HEK293 (cell line): ENCODE results near the gene CLPX.
A peak's percentile ranks its signal among the peaks of the same experiment; 100 is the strongest.

Source experiments
- CTCF ChIA-PET: fragments of 350-600 bp; formaldehyde crosslinking; extraction: SDS; loops from one replicate; lab custom pipeline; 2021; ENCODE audit warnings: antibody characterized with exemption; lab: Yijun Ruan, JAX
- POLR2A ChIA-PET: fragments of 300-600 bp; formaldehyde crosslinking; extraction: SDS; loops from one replicate; lab custom pipeline; 2020; ENCODE audit warnings: antibody characterized with exemption, inconsistent platforms; lab: Yijun Ruan, JAX
- H3K27ac ChIP-seq: fragments of 200-500 bp; sonication (Bioruptor generic); 2 replicates; pipeline ENCODE4 v1.5.1; 2014; ENCODE audit warnings: low read depth, low read length, control low read depth, inconsistent platforms; ENCODE audit errors: extremely low read depth
- H3K36me3 ChIP-seq, 2 experiments: fragments of 200-500 bp in 1 of 2; sonication (Bioruptor generic) in 1 of 2; 1 replicate in 1 of 2; 2 replicates in 1 of 2; pipeline ENCODE4 v1.5.1; 2014 to 2017; ENCODE audit warnings: inconsistent platforms in 2 of 2, low read length in 2 of 2; ENCODE audit not compliant: control insufficient read depth in 2 of 2, insufficient read depth in 1 of 2
- H3K4me1 ChIP-seq: fragments of 200-500 bp; sonication (Bioruptor generic); 2 replicates; pipeline ENCODE4 v1.5.1; 2014; ENCODE audit warnings: mild to moderate bottlenecking, low read length, inconsistent platforms; ENCODE audit not compliant: control insufficient read depth, insufficient read depth
- H3K4me3 ChIP-seq: 2 replicates; pipeline ENCODE4 v1.5.1; 2011; ENCODE audit warnings: low read depth, mild to moderate bottlenecking, control low read depth, low read length, moderate library complexity
- H3K9me3 ChIP-seq: fragments of 200-500 bp; sonication (Bioruptor generic); 2 replicates; pipeline ENCODE4 v1.5.1; 2014; ENCODE audit warnings: low read depth, low read length, inconsistent platforms; ENCODE audit not compliant: control insufficient read depth, insufficient read depth
- CTCF ChIP-seq: fragments of 450-650 bp; formaldehyde crosslinking; IDR thresholded peaks from 2 replicates; pipeline ENCODE4 v1.5.1; 2016; ENCODE audit warnings: missing biosample characterization, missing genetic modification characterization
- GLI4 ChIP-seq: fragments of 450-650 bp; formaldehyde crosslinking; IDR thresholded peaks from 2 replicates; pipeline ENCODE4 v1.5.1; 2016; ENCODE audit warnings: missing biosample characterization, missing genetic modification characterization
- GLIS1 ChIP-seq: fragments of 450-650 bp; formaldehyde crosslinking; IDR thresholded peaks from 2 replicates; pipeline ENCODE4 v1.5.1; 2016; ENCODE audit warnings: missing biosample characterization, missing genetic modification characterization
- GLIS2 ChIP-seq: fragments of 450-650 bp; formaldehyde crosslinking; IDR thresholded peaks from 2 replicates; pipeline ENCODE4 v1.5.1; 2016; ENCODE audit warnings: missing biosample characterization, missing genetic modification characterization
- IKZF3 ChIP-seq: fragments of 450-650 bp; IDR thresholded peaks from 2 replicates; pipeline ENCODE4 v1.5.0; 2018; ENCODE audit warnings: missing biosample characterization, mild to moderate bottlenecking, missing genetic modification characterization, moderate library complexity
- INSM2 ChIP-seq: fragments of 450-650 bp; formaldehyde crosslinking; IDR thresholded peaks from 2 replicates; pipeline ENCODE4 v1.5.1; 2016; ENCODE audit warnings: missing biosample characterization, missing genetic modification characterization
- PRDM2 ChIP-seq: fragments of 450-650 bp; formaldehyde crosslinking; IDR thresholded peaks from 2 replicates; pipeline ENCODE4 v1.5.1; 2016; ENCODE audit warnings: missing biosample characterization, missing genetic modification characterization, borderline replicate concordance
- SETDB1 ChIP-seq: IDR thresholded peaks from one replicate; pipeline ENCODE4 v1.6.1; 2017; ENCODE audit warnings: mild to moderate bottlenecking, low read length, moderate library complexity, mixed read lengths; ENCODE audit not compliant: insufficient read length
- ZBTB20 ChIP-seq: fragments of 450-650 bp; formaldehyde crosslinking; IDR thresholded peaks from 2 replicates; pipeline ENCODE4 v1.5.1; 2016; ENCODE audit warnings: missing biosample characterization, missing genetic modification characterization
- ZBTB26 ChIP-seq: fragments of 450-650 bp; formaldehyde crosslinking; optimal IDR thresholded peaks from 2 replicates; pipeline ENCODE3; 2016; ENCODE audit warnings: missing biosample characterization, mild to moderate bottlenecking, missing genetic modification characterization
- ZBTB44 ChIP-seq: fragments of 450-650 bp; IDR thresholded peaks from 2 replicates; pipeline ENCODE4 v1.5.1; 2018; ENCODE audit warnings: missing biosample characterization, mild to moderate bottlenecking, missing genetic modification characterization
- ZFP37 ChIP-seq: fragments of 450-650 bp; formaldehyde crosslinking; IDR thresholded peaks from 2 replicates; pipeline ENCODE4 v1.5.1; 2016; ENCODE audit warnings: missing biosample characterization, missing genetic modification characterization
- ZNF26 ChIP-seq: fragments of 450-650 bp; formaldehyde crosslinking; IDR thresholded peaks from 2 replicates; pipeline ENCODE4 v1.5.1; 2016; ENCODE audit warnings: missing biosample characterization, missing genetic modification characterization
- ZNF280D ChIP-seq: fragments of 450-650 bp; formaldehyde crosslinking; IDR thresholded peaks from 2 replicates; pipeline ENCODE4 v1.5.1; 2016; ENCODE audit warnings: missing biosample characterization, missing genetic modification characterization
- ZNF341 ChIP-seq: fragments of 450-650 bp; formaldehyde crosslinking; IDR thresholded peaks from 2 replicates; pipeline ENCODE4; 2016; ENCODE audit warnings: low read depth, missing biosample characterization, missing genetic modification characterization
- ZNF544 ChIP-seq: fragments of 450-650 bp; formaldehyde crosslinking; IDR thresholded peaks from 2 replicates; pipeline ENCODE4 v1.5.0; 2017; ENCODE audit warnings: missing biosample characterization, missing genetic modification characterization
- ZNF654 ChIP-seq: fragments of 450-650 bp; formaldehyde crosslinking; IDR thresholded peaks from 2 replicates; pipeline ENCODE4 v1.5.1; 2016; ENCODE audit warnings: low read depth, missing biosample characterization, missing genetic modification characterization
- ZNF664 ChIP-seq: fragments of 450-650 bp; formaldehyde crosslinking; IDR thresholded peaks from 2 replicates; pipeline ENCODE4 v1.5.1; 2016; ENCODE audit warnings: missing biosample characterization, missing genetic modification characterization
- ZNF792 ChIP-seq: fragments of 450-650 bp; formaldehyde crosslinking; IDR thresholded peaks from 2 replicates; pipeline ENCODE4 v1.5.1; 2016; ENCODE audit warnings: missing biosample characterization, missing genetic modification characterization

The CLPX gene

GRCh38 chr15:65132878-65133547 is 52.1 kb downstream of the CLPX start:
- Histone ChIP-seq H3K36me3 (peaks cover 8 to 25% of the 10 kb centered on the region in 2 experiments), H3K27ac (peak overlapping the region; percentile 69; the same call in 1 of the 2 replicates), H3K9me3 (no peaks in the 10 kb centered on the region), H3K4me3 (peak overlapping the region; percentile 73), H3K4me1 (no peaks in the 10 kb centered on the region)
- CTCF ChIA-PET = interaction anchor here (0.7 kb wide), 1 partner anchor 99 kb away, joined by 3 read pairs; no protein-coding TSS in a partner anchor
- POLR2A ChIA-PET = interaction anchor here (0.9 to 1.7 kb wide), 4 partner anchors 16 to 98 kb away, joined by 3 to 17 read pairs (median 4); partner anchors contain the start of genes CLPX and UBAP1L
- TF ChIP-seq ZNF280D (tag by site-specific recombination) = no peak
- TF ChIP-seq ZBTB20 (tag by site-specific recombination) = peak; percentile 49; the same call in 1 of the 2 replicates
- TF ChIP-seq IKZF3 = no peak
- peak; percentile 68 for TF ChIP-seq GLIS1
- TF ChIP-seq ZNF544 = no peak
- TF ChIP-seq ZNF654 (tag by site-specific recombination) = no peak
- TF ChIP-seq ZFP37 (tag by site-specific recombination) = no peak
- TF ChIP-seq PRDM2 = no peak
- peak; percentile 21; the same call in 1 of the 2 replicates for TF ChIP-seq CTCF (tag by site-specific recombination)
- TF ChIP-seq ZNF341 (tag by site-specific recombination) = 0 out of 2 replicates have a peak, but pooled peaks have one; percentile 44
- no peak for TF ChIP-seq GLI4 (tag by site-specific recombination)
- no peak for TF ChIP-seq ZNF26
- peak; percentile 91 for TF ChIP-seq ZBTB26
- no peak for TF ChIP-seq ZNF664 (tag by site-specific recombination)
- TF ChIP-seq ZNF792 (tag by site-specific recombination) = no peak
- no peak for TF ChIP-seq SETDB1
- peak; percentile 81 for TF ChIP-seq GLIS2
- TF ChIP-seq INSM2 (tag by site-specific recombination) = no peak
- no peak for TF ChIP-seq ZBTB44 (tag by site-specific recombination)
